ENCODE measurements around the gene TOPBP1. TPM values are rescaled to one million over a fixed set of nuclear protein-coding genes. Genes with fewer than 3 reads are reported as not detected.

Gene TOPBP1
- polyA plus RNA-seq, 1 donor (not counting 4 experiments of a cell fraction or from before 2014, with no cell fraction given) = 26.1 TPM

DNA sequence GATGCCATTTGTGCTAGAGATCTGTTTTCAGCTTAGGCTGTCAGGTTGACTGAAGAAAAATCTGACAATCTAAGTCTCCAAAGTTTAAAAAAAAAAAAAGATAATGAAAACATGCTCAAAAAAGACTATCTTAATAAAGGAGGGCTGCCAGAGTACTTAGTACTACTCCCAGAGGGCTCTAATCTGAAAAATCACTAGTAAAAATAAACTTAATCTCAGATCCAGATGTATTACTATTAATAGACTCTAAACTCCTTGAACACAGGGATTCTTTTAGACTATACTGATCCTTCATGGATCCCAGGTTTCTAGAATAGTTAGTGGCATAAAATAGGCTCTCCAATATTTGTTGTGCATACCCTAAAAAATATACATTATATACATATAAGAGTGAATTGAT lies 34.0 kb downstream of the TOPBP1 start:
- Histone ChIP-seq H2AFZ (ENCODE audit: control insufficient read depth, low read length) (no peak overlapping the region), H3K9me1 (ENCODE audit: control insufficient read depth, extremely low read depth, insufficient read depth, low read length) (no peaks in the 10 kb centered on the region), H3K4me2 (ENCODE audit: control insufficient read depth, extremely low read depth, insufficient read depth, low read depth, low read length) (no peak overlapping the region), H3K79me2 (ENCODE audit: control insufficient read depth, insufficient read depth, low read length) (no peaks in the 10 kb centered on the region), H3K9ac (ENCODE audit: control insufficient read depth, extremely low read depth, insufficient read depth, low read length) (no peak overlapping the region), H3K27me3 (ENCODE audit: control insufficient read depth, extremely low read depth, insufficient read depth, low read length) (no peaks in the 10 kb centered on the region), H3K4me3 (ENCODE audit: control insufficient read depth in 2 of 3, extremely low read depth in 1 of 3, insufficient read depth in 2 of 3, low read depth in 1 of 3, low read length in 3 of 3) (no peak overlapping the region), H3K36me3 (ENCODE audit: control insufficient read depth in 2 of 2, extremely low read depth in 1 of 2, insufficient read depth in 2 of 2, low read length in 2 of 2) (peaks cover 3 to 4% of the 10 kb centered on the region in 2 experiments), H3K9me3 (ENCODE audit: control insufficient read depth, low read depth, low read length) (no peaks in the 10 kb centered on the region), H3K4me1 (ENCODE audit: control insufficient read depth, extremely low read depth, insufficient read depth, low read length) (no peaks in the 10 kb centered on the region), H4K20me1 (ENCODE audit: control insufficient read depth, extremely low read depth, insufficient read depth, low read length) (no peaks in the 10 kb centered on the region), H3K27ac (ENCODE audit: control insufficient read depth, insufficient read depth, low read length) (no peak overlapping the region)
- TF ChIP-seq, protein P1, sequence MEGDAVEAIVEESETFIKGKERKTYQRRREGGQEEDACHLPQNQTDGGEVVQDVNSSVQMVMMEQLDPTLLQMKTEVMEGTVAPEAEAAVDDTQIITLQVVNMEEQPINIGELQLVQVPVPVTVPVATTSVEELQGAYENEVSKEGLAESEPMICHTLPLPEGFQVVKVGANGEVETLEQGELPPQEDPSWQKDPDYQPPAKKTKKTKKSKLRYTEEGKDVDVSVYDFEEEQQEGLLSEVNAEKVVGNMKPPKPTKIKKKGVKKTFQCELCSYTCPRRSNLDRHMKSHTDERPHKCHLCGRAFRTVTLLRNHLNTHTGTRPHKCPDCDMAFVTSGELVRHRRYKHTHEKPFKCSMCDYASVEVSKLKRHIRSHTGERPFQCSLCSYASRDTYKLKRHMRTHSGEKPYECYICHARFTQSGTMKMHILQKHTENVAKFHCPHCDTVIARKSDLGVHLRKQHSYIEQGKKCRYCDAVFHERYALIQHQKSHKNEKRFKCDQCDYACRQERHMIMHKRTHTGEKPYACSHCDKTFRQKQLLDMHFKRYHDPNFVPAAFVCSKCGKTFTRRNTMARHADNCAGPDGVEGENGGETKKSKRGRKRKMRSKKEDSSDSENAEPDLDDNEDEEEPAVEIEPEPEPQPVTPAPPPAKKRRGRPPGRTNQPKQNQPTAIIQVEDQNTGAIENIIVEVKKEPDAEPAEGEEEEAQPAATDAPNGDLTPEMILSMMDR (optimal IDR thresholded peaks at IDR 0.05 in 1 of 3, IDR thresholded peaks at IDR 0.05 in 1 of 3, conservative IDR thresholded peaks at IDR 0.05 in 1 of 3; ENCODE audit: extremely low read depth in 1 of 3, insufficient read depth in 2 of 3, low read length in 3 of 3) = no peak
- no peak for TF ChIP-seq EZH2 (IDR thresholded peaks at IDR 0.05; ENCODE audit: low read length)
- DNase-seq (ENCODE audit: low read depth, low spot score) = no peak
- no peak for FAIRE-seq
- dilution Hi-C loops (cut with MboI; ENCODE audit: extremely low pct_ligation_motif_present, low sequenced_read_pairs) = no loop called here

DNA sequence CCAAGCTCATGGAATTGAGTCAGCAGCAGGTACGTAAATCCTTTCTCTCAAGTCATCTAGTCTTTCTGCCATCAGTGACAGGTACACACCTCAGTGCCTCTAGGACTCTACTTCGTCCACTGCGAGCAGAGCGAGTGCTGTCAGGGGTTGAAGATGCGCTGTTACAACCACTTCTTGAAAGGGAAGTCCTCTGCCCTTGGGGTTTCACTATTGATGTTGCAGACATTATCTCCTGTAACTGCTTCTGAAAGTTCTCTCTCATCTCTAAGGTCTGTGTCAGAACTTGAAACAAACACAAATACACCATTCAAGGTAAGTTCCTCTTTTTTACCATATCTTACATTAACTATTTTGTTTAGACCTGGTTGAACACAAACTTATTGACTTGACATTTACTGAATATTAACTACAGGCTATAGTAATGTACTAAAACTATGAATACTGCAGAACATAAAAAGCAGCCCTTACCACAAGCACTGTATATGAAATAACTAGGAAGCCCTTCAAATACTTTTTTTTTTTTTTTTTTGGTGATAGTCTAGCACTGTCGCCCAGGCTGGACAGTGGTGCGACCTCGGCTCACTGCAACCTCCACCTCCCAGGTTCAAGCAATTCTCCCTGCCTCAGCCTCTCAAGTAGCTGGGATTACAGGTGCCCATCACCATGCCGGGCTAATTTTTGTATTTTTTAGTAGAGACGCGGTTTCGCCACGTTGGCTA lies 41.5 kb downstream of the TOPBP1 start:
- no peak overlapping the region for H2AFZ ChIP-seq (ENCODE audit: control insufficient read depth, low read length)
- TF ChIP-seq, protein P1 (optimal IDR thresholded peaks at IDR 0.05 in 1 of 3, IDR thresholded peaks at IDR 0.05 in 1 of 3, conservative IDR thresholded peaks at IDR 0.05 in 1 of 3; ENCODE audit: extremely low read depth in 1 of 3, insufficient read depth in 2 of 3, low read length in 3 of 3) = no peak
- TF ChIP-seq EZH2 (IDR thresholded peaks at IDR 0.05; ENCODE audit: low read length) = no peak
- H3K27ac ChIP-seq (ENCODE audit: control insufficient read depth, insufficient read depth, low read length) = no peak overlapping the region
- dilution Hi-C loops (cut with MboI; ENCODE audit: extremely low pct_ligation_motif_present, low sequenced_read_pairs) = no loop called here
- FAIRE-seq (no peak), DNase-seq (ENCODE audit: low read depth, low spot score) (no peak)
- no peaks in the 10 kb centered on the region for H4K20me1 ChIP-seq (ENCODE audit: control insufficient read depth, extremely low read depth, insufficient read depth, low read length)
- peaks cover 9 to 16% of the 10 kb centered on the region in 2 experiments for H3K36me3 ChIP-seq (ENCODE audit: control insufficient read depth in 2 of 2, extremely low read depth in 1 of 2, insufficient read depth in 2 of 2, low read length in 2 of 2)
- H3K27me3 ChIP-seq (ENCODE audit: control insufficient read depth, extremely low read depth, insufficient read depth, low read length) = no peaks in the 10 kb centered on the region
- no peaks in the 10 kb centered on the region for H3K4me1 ChIP-seq (ENCODE audit: control insufficient read depth, extremely low read depth, insufficient read depth, low read length)
- no peaks in the 10 kb centered on the region for H3K9me3 ChIP-seq (ENCODE audit: control insufficient read depth, low read depth, low read length)
- H3K4me2 ChIP-seq (ENCODE audit: control insufficient read depth, extremely low read depth, insufficient read depth, low read depth, low read length) = no peak overlapping the region
- H3K9ac ChIP-seq (ENCODE audit: control insufficient read depth, extremely low read depth, insufficient read depth, low read length) = no peak overlapping the region
- H3K9me1 ChIP-seq (ENCODE audit: control insufficient read depth, extremely low read depth, insufficient read depth, low read length) = no peaks in the 10 kb centered on the region
- H3K4me3 ChIP-seq (ENCODE audit: control insufficient read depth in 2 of 3, extremely low read depth in 1 of 3, insufficient read depth in 2 of 3, low read depth in 1 of 3, low read length in 3 of 3) = no peak overlapping the region
- H3K79me2 ChIP-seq (ENCODE audit: control insufficient read depth, insufficient read depth, low read length) = no peaks in the 10 kb centered on the region
